NB4 (cell line): Measurements from ENCODE around the gene TYR.

Experiments
- DNase-seq: peaks from one replicate; pipeline ENCODE4 v3.0.0; 2010; ENCODE audit warnings: low read depth
- H3K4me3 ChIP-seq: one replicate; pipeline ENCODE4 v1.5.1; 2011; ENCODE audit warnings: mild to moderate bottlenecking, low read depth, low read length, moderate library complexity
- MAX ChIP-seq: IDR thresholded peaks from 2 replicates; pipeline ENCODE4 v1.6.1; 2011; ENCODE audit warnings: low read depth, low read length
- MYC ChIP-seq: IDR thresholded peaks from 2 replicates; pipeline ENCODE4 v1.6.1; 2011; ENCODE audit warnings: low read depth, low read length
- POLR2A ChIP-seq: IDR thresholded peaks from 2 replicates; pipeline ENCODE4 v1.6.1; 2011; ENCODE audit warnings: mild to moderate bottlenecking; ENCODE audit not compliant: insufficient read length; ENCODE audit errors: extremely low read depth
- TF ChIP-seq, protein P1 (sequence below): IDR thresholded peaks from one replicate; pipeline ENCODE4 v1.5.1; 2012; ENCODE audit warnings: low read depth, low read length

Gene TYR

DNA sequence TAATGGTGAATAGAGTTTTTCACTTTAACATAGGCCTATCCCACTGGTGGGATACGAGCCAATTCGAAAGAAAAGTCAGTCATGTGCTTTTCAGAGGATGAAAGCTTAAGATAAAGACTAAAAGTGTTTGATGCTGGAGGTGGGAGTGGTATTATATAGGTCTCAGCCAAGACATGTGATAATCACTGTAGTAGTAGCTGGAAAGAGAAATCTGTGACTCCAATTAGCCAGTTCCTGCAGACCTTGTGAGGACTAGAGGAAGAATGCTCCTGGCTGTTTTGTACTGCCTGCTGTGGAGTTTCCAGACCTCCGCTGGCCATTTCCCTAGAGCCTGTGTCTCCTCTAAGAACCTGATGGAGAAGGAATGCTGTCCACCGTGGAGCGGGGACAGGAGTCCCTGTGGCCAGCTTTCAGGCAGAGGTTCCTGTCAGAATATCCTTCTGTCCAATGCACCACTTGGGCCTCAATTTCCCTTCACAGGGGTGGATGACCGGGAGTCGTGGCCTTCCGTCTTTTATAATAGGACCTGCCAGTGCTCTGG, at the start of gene TYR:
Gene TYR, plus strand, starts transcription at position 185 of the 541 bp plus-strand sequence. Its CDS starts 79 bp downstream, at position 264.
- no peak for DNase-seq
- no peak within 1 kb of the TSS for H3K4me3 ChIP-seq
- TF ChIP-seq MYC (no peak), MAX (no peak), POLR2A (no peak)
- TF ChIP-seq, protein P1, sequence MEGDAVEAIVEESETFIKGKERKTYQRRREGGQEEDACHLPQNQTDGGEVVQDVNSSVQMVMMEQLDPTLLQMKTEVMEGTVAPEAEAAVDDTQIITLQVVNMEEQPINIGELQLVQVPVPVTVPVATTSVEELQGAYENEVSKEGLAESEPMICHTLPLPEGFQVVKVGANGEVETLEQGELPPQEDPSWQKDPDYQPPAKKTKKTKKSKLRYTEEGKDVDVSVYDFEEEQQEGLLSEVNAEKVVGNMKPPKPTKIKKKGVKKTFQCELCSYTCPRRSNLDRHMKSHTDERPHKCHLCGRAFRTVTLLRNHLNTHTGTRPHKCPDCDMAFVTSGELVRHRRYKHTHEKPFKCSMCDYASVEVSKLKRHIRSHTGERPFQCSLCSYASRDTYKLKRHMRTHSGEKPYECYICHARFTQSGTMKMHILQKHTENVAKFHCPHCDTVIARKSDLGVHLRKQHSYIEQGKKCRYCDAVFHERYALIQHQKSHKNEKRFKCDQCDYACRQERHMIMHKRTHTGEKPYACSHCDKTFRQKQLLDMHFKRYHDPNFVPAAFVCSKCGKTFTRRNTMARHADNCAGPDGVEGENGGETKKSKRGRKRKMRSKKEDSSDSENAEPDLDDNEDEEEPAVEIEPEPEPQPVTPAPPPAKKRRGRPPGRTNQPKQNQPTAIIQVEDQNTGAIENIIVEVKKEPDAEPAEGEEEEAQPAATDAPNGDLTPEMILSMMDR: no peak

- DNase-seq: no peak
- TF ChIP-seq MAX (no peak), POLR2A (no peak), MYC (no peak)
- TF ChIP-seq, protein P1: no peak
- H3K4me3 ChIP-seq: no peak overlapping the region
Observed at GRCh38 chr11:89136606-89137005, 41.1 kb upstream of the TYR start.

DNA sequence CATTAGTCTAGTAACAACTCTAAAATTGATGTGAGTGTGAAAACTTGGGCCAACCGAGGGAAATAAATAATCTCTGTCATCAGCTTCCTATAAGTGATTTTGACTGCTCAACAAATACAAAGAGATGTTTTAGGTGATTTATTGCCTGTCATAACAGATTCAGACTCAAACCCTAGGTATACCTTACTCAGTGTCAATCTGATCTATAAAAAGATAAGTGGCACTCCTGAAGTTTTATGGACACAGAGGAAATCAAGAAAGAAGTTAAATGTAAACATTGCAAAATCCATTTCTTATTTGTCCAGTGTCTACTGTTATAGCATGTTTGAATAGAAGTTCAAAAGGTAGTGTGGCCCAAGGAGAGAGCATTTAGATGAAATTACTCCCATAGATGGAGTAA, 30.4 kb upstream of the TYR start:
- DNase-seq: no peak
- no peak overlapping the region for H3K4me3 ChIP-seq
- no peak for TF ChIP-seq MAX
- no peak for TF ChIP-seq POLR2A
- TF ChIP-seq, protein P1: no peak
- TF ChIP-seq MYC: no peak

GRCh38 chr11:89159974-89160373, 17.7 kb upstream of the TYR start:
- H3K4me3 ChIP-seq: no peak overlapping the region
- no peak for TF ChIP-seq MYC
- no peak for DNase-seq

DNA sequence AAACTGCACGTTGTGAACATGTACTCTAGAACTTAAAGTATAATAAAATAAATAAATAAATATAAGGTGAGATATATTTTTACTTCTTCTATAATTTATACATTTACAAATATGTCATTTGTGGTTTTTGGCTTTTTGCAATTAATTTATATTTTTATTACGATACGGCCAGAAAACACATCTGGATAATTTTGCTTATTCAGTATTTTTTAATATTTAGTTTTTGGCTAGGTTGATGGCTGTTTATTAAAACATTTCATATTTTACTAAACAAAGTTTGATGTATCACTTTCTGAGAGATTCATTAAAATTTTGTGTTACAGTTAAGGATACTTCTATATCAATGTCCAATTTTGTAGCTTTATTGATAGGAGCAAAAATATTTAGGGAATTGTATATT, 15.7 kb upstream of the TYR start:
- H3K4me3 ChIP-seq: no peak overlapping the region
- TF ChIP-seq MYC (no peak), MAX (no peak), POLR2A (no peak)
- TF ChIP-seq, protein P1: no peak
- no peak for DNase-seq

DNA sequence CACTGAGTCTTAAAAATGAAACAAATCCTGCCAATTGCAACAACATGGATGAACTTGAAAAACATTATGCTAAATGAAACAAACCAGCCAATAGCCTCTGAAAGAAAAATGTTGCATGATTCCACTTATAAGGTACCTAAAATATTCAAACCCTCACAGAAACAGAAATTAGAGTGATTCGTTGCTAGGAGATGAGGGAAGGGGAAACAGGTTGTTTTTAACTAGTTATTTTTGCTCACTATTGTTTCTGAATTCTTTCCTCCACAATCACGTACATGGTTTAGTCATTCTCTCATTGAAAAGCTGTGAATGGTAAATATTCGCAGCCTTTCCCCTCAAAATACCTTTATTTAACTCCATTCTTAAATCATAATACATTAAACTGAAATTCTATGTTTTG, 14.0 kb upstream of the TYR start:
- no peak for DNase-seq
- H3K4me3 ChIP-seq: no peak overlapping the region
- TF ChIP-seq POLR2A (no peak), MYC (no peak), MAX (no peak)
- TF ChIP-seq, protein P1: no peak
